ENCODE measurements around the gene SMIM36.

SMIM36 gene

GRCh38 chr17:55402374-55402773, 108.9 kb downstream of the SMIM36 start:
- TF ChIP-seq ZFX (IDR thresholded peaks at IDR 0.05) (no peak), CTCF (conservative IDR thresholded peaks at IDR 0.05) (no peak)

More at GRCh38 chr17:55402374-55402773, 108.9 kb downstream of the SMIM36 start:
- H3K27ac ChIP-seq = no peak overlapping the region

Measured in C4-2B (cell line).